ENCODE measurements around the gene SSR4.
A peak's percentile ranks its signal among the peaks of the same experiment; 100 is the strongest.
"Not testable (repeated sequence)": the region's sequence is repeated elsewhere in the genome, so short reads cannot be mapped to it uniquely, and the experiment has no call there.

Gene SSR4

GRCh38 chrX:153794018-153794896 is at the start of gene SSR4, which contains the start of gene IDH3G:
Gene SSR4 (plus strand): TSS chrX:153794668. CDS start chrX:153794688, 20 bp downstream.
Gene IDH3G (minus strand): TSS chrX:153794375. CDS start chrX:153794326, 49 bp downstream.
- DNase-seq = peak; percentile 93

DNA sequence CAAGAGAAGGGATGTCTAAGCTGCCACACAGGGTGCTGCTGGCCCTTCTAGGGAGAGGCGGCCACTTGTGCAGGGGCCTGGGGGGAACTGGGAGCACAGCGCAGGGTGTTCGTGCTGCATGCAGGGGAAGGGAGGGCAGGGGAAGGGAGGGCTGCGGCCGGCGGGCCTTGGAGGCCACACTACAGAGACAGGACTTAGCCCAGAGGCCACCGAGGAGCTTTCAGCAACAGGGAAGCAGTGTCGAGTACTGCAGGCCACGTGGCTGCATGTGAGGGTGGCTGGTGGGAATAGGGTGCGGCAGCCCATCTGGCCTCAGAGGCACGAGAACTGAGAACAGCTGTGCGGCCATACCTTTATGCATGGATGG is 49.4 kb upstream of the SSR4 start:
- DNase-seq = not testable (repeated sequence)

- DNase-seq = no peak
Measured at GRCh38 chrX:153746359-153746758, 48.1 kb upstream of the SSR4 start.

GRCh38 chrX:153746991-153747390 is 47.5 kb upstream of the SSR4 start:
- not testable (repeated sequence) for DNase-seq

DNA sequence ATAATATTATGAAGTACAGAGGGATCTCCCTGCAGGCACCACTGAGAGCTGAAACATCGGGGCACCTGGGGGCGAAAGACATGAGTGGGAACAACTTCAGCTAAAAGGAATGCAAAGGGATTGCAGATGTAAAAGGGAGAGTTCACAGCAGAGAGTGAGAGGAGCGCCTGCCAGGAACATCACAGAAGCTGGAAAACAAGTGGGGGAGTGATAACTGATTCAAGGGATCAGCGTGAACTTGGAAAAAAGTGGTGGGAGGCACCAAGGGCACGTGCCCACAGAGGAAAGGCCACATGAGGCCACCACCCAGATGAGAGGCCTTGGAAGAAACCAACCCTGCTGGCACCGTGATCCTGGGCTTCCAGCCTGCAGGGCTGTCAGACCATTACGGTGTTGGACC is 45.5 kb upstream of the SSR4 start:
- not testable (repeated sequence) for DNase-seq

GRCh38 chrX:153750127-153750774 is 44.2 kb upstream of the SSR4 start:
- DNase-seq = no peak

- no peak for DNase-seq
Measured at GRCh38 chrX:153755136-153755535, 39.3 kb upstream of the SSR4 start.

GRCh38 chrX:153761863-153762262 is 32.6 kb upstream of the SSR4 start:
- DNase-seq = no peak

DNA sequence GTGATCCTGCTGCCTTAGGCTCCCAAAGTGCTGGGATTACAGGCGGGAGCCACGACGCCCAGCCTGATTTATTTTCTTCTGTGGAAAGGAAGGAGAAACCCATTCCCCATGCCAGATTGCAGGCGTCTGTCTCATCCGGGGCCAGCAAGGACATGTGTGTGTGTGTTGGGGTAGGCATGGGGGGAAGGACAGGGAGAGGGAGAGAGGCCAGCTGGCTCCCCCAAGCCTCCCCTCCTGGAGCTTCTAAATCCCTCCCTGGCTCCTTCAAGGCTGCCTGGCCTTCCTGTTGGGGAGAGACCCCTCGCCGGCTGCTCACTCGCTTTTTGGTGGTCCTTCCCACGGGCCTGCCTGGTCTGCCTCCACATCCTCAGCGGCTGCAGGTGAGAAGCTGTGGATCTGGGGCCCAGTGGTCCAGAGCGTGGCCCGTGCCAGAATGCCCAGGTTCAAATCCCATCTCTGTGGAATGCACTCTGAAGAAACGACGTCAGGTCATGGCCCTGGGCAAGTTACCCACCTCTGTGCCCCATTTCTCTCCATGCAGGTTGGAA is 31.8 kb upstream of the SSR4 start:
- DNase-seq = no peak

- no peak for DNase-seq
Measured at GRCh38 chrX:153763298-153763932, 31.1 kb upstream of the SSR4 start.

GRCh38 chrX:153763989-153764755 is 30.3 kb upstream of the SSR4 start, which contains the start of gene PLXNB3:
Gene PLXNB3 (plus strand): TSS chrX:153764249. CDS start chrX:153765536, 1,287 bp downstream.
- peak; percentile 81 for DNase-seq

DNA sequence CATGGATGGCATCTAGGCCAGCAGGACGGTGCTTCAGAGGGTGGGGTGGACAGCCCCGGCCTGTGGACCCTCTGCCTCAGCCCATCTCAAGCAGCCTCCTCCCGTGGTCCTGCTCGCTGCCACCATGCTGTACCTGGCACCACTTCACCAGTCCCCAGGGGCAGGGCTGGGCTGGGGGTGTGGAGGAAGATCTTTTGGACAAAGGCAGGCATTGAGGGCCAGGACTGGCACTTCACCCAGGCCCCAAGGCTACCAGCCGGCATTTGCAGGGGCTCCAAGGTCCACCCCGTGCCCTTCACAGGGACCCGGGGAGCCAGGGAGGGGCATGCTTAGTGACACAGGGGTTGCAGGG is 29.7 kb upstream of the SSR4 start:
- DNase-seq = no peak

- DNase-seq = no peak
Measured at GRCh38 chrX:153765138-153766079, 29.1 kb upstream of the SSR4 start.

DNA sequence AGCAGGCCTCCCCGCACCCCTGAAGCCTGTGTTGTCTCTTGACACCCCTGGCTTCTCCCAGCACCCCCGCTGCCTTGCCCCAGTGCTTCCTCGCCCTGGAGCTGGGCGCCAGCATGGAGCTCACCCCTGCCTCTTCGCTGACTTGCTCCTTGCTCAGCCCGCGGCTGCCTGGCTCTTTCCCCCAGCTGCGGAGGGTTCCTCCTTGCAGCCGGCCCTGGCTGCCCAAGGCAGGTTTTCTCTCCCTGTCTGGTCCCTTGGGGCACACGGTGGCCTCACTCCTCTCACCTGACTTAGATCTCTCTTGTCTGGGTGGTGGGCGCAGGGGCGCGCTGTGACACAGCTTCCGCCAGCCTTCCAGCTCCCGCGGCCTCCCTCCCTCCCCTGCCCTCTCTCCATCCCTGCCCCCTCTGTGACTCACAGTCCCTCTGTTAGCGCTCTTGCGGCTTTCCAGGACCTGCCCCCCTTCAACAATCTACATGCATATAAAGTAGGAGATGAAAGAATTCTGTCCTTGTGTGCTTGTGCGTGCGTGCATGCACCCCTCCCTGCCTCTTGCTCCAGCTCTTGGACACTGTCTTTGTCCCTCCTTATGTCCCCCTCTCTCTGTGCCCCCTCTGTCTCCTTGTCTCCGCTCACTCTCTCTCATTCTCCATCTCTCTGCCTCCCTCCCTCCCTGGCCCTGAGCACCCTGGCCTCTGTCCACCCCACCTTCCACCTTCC is 28.2 kb upstream of the SSR4 start:
- peak; percentile 52 for DNase-seq

DNA sequence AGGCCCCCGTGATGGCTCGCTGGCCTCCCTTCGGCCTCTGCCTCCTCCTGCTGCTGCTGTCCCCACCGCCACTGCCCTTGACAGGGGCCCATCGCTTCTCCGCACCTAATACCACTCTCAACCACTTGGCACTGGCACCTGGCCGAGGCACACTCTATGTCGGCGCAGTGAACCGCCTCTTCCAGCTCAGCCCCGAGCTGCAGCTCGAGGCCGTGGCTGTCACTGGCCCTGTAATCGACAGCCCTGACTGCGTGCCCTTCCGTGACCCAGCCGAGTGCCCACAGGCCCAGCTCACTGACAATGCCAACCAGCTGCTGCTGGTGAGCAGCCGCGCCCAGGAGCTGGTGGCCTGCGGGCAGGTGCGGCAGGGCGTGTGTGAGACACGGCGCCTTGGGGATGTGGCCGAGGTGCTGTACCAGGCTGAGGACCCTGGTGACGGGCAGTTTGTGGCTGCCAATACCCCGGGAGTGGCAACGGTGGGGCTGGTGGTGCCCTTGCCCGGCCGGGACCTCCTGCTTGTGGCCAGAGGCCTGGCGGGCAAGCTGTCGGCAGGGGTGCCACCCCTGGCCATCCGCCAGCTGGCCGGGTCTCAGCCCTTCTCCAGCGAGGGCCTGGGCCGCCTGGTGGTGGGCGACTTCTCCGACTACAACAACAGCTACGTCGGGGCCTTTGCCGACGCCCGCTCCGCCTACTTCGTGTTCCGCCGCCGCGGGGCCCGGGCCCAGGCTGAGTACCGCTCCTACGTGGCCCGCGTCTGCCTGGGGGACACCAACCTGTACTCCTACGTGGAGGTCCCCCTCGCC is 27.4 kb upstream of the SSR4 start:
- DNase-seq = no peak

DNA sequence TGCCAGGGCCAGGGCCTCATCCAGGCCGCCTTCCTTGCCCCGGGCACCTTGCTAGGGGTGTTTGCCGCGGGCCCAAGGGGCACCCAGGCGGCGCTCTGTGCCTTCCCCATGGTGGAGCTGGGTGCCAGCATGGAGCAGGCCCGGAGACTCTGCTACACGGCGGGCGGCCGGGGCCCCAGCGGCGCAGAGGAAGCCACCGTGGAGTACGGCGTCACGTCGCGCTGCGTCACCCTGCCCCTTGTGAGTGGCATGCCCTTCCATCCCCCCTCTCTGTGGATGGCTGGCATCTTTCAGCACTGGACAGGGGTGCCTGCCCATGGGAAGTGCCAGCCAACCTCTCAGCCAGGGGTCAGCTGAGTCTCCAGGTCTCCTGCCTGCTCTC is 26.8 kb upstream of the SSR4 start:
- no peak for DNase-seq

- DNase-seq = no peak
Measured at GRCh38 chrX:153768311-153769157, 25.9 kb upstream of the SSR4 start.

GRCh38 chrX:153769158-153769864 is 25.2 kb upstream of the SSR4 start:
- DNase-seq = no peak

Data from stimulated activated CD4-positive, alpha-beta T cell treated with anti-CD3 and anti-CD28 coated beads, Interleukin-15, amount 100 ng/mL, for 24 hours (primary cell).